Calu3 (cell line): Measurements from ENCODE around the gene SMIM10L2A. TPM values are rescaled to one million over a fixed set of nuclear protein-coding genes. Genes with fewer than 3 reads are reported as not detected.

Experiments used
- Bru-seq: library from RNA; stranded (reverse); fragments of 400-500 nt; gene quantifications from one replicate; lab custom pipeline; 2021; lab: Mats Ljungman, UMichigan
- BruChase-seq, 2 experiments: library from RNA; stranded (reverse); fragments of 400-500 nt; gene quantifications; one replicate each; lab custom pipeline; 2021; lab: Mats Ljungman, UMichigan
- BruUV-seq: library from RNA; stranded (reverse); fragments of 400-500 nt; replicated peaks from 2 replicates; lab custom pipeline; 2021; lab: Mats Ljungman, UMichigan
- CTCF ChIA-PET: fragments of 300-600 bp; sonication (Branson Sonifier 250); formaldehyde crosslinking; loops from one replicate; lab custom pipeline; 2022; ENCODE audit warnings: antibody characterized with exemption; lab: Charles Lee
- DNase-seq: peaks from one replicate; pipeline ENCODE4 v3.0.0; 2022
- H3K27ac Mint-ChIP-seq: one replicate; pipeline ENCODE4 v1.8.0; 2022; ENCODE audit warnings: mixed read lengths; ENCODE audit not compliant: unreplicated experiment
- H3K27me3 Mint-ChIP-seq: one replicate; pipeline ENCODE4 v1.8.0; 2022; ENCODE audit warnings: mixed read lengths; ENCODE audit not compliant: unreplicated experiment
- H3K36me3 Mint-ChIP-seq: one replicate; pipeline ENCODE4 v1.8.0; 2022; ENCODE audit warnings: mild to moderate bottlenecking, moderate library complexity, mixed read lengths; ENCODE audit not compliant: insufficient read depth, unreplicated experiment
- H3K4me1 Mint-ChIP-seq: one replicate; pipeline ENCODE4 v1.8.0; 2022; ENCODE audit warnings: mild to moderate bottlenecking, low read depth, mixed read lengths; ENCODE audit not compliant: unreplicated experiment
- H3K4me3 Mint-ChIP-seq: one replicate; pipeline ENCODE4 v1.8.0; 2022; ENCODE audit warnings: mild to moderate bottlenecking, low read depth, moderate library complexity, mixed read lengths; ENCODE audit not compliant: unreplicated experiment
- H3K9me3 Mint-ChIP-seq: one replicate; pipeline ENCODE4 v1.8.0; 2022; ENCODE audit warnings: low read depth, mixed read lengths; ENCODE audit not compliant: unreplicated experiment
- CTCF ChIP-seq: fragments of 200-600 bp; IDR thresholded peaks from one replicate; pipeline ENCODE4 v1.8.0; 2022; ENCODE audit warnings: antibody characterized with exemption; ENCODE audit not compliant: unreplicated experiment
- intact Hi-C: fragments of 100-400 bp; cut with micrococcal nuclease; formaldehyde crosslinking; loops from one replicate; pipeline ENCODE4 v1.10.0; 2022; ENCODE audit not compliant: unreplicated experiment
- long read RNA-seq: library from polyadenylated mRNA; stranded (forward); transcript quantifications from one replicate; pipeline ENCODE4 v2.0.0, GENCODE V29; 2022
- total RNA-seq: library from RNA; stranded (reverse); gene quantifications from 2 replicates; pipeline ENCODE4 v1.2.3, GENCODE V29; 2022

SMIM10L2A gene
- total RNA-seq (1.2 and 1.3 TPM in 2 replicates), Bru-seq, nascent RNA (percentile 23 among the genes with signal in this experiment), BruChase-seq, experiment 1, labeled RNA remaining after a 6-hour chase (percentile 36 among the genes with signal in this experiment), BruChase-seq, experiment 2, labeled RNA remaining after a 2-hour chase (percentile 32 among the genes with signal in this experiment)
- long read RNA-seq, full-length matches to known transcripts = 1 of 1 reads
- long read RNA-seq, partial matches to known transcripts = 0 of 1 reads
- long read RNA-seq, other reads (novel, unspliced or antisense) = 0 of 1 reads

GRCh38 chrX:135421932-135422809, at the start of gene SMIM10L2A:
Gene SMIM10L2A (plus strand): TSS chrX:135421944. CDS start chrX:135422132, 188 bp downstream.
- H3K9me3 Mint-ChIP-seq = no peaks in the 10 kb centered on the region
- H3K36me3 Mint-ChIP-seq = peaks cover 6% of the 10 kb centered on the region
- H3K27ac Mint-ChIP-seq = no peak within 1 kb of the TSS
- peak within 1 kb of the TSS; percentile 46 for H3K4me3 Mint-ChIP-seq
- CTCF ChIA-PET = no interaction called here
- BruUV-seq = no TSS peak
- DNase-seq = no peak
- H3K27me3 Mint-ChIP-seq = peaks cover 41% of the 10 kb centered on the region
- no peak for TF ChIP-seq CTCF
- intact Hi-C loops = no loop called here
- H3K4me1 Mint-ChIP-seq = no peaks in the 10 kb centered on the region

GRCh38 chrX:135373357-135373756, 48.4 kb upstream of the SMIM10L2A start:
- TF ChIP-seq CTCF = no peak
- H3K4me1 Mint-ChIP-seq = no peaks in the 10 kb centered on the region
- CTCF ChIA-PET = no interaction called here
- no peak for DNase-seq
- no TSS peak for BruUV-seq
- intact Hi-C loops = no loop called here
- no peak overlapping the region for H3K27ac Mint-ChIP-seq
- H3K36me3 Mint-ChIP-seq = no peaks in the 10 kb centered on the region
- no peaks in the 10 kb centered on the region for H3K27me3 Mint-ChIP-seq
- no peak overlapping the region for H3K4me3 Mint-ChIP-seq
- H3K9me3 Mint-ChIP-seq = peaks cover 2% of the 10 kb centered on the region

- no TSS peak for BruUV-seq
- H3K27me3 Mint-ChIP-seq = no peaks in the 10 kb centered on the region
- DNase-seq = no peak
- H3K4me3 Mint-ChIP-seq = no peak overlapping the region
- H3K27ac Mint-ChIP-seq = no peak overlapping the region
- H3K4me1 Mint-ChIP-seq = no peaks in the 10 kb centered on the region
- no peak for TF ChIP-seq CTCF
- CTCF ChIA-PET = no interaction called here
- intact Hi-C loops = no loop called here
- H3K9me3 Mint-ChIP-seq = no peaks in the 10 kb centered on the region
- no peaks in the 10 kb centered on the region for H3K36me3 Mint-ChIP-seq
These were observed 39.5 kb upstream of the SMIM10L2A start for GRCh38 chrX:135382260-135382659.

- no peak overlapping the region for H3K27ac Mint-ChIP-seq
- H3K4me3 Mint-ChIP-seq = no peak overlapping the region
- DNase-seq = no peak
- no peaks in the 10 kb centered on the region for H3K9me3 Mint-ChIP-seq
- TF ChIP-seq CTCF = no peak
- no peaks in the 10 kb centered on the region for H3K36me3 Mint-ChIP-seq
- intact Hi-C loops = no loop called here
- no peaks in the 10 kb centered on the region for H3K27me3 Mint-ChIP-seq
- CTCF ChIA-PET = no interaction called here
- H3K4me1 Mint-ChIP-seq = no peaks in the 10 kb centered on the region
- no TSS peak for BruUV-seq
These were observed 38.5 kb upstream of the SMIM10L2A start for GRCh38 chrX:135383249-135383648.
